Endothelial cell (in vitro differentiated cells): ENCODE measurements around the gene EIF4G3. TPM values are rescaled to one million over a fixed set of nuclear protein-coding genes. Genes with fewer than 3 reads are reported as not detected.
"Not testable (repeated sequence)": the region's sequence is repeated elsewhere in the genome, so short reads cannot be mapped to it uniquely, and the experiment has no call there.

ENCODE experiments used
- DNase-seq: peaks from one replicate; pipeline ENCODE4 v3.0.0; 2021; ENCODE audit warnings: low spot score
- H3K27ac Mint-ChIP-seq: one replicate; pipeline ENCODE4 v1.8.0; 2021; ENCODE audit warnings: mixed read lengths, inconsistent platforms; ENCODE audit not compliant: unreplicated experiment
- H3K27me3 Mint-ChIP-seq: one replicate; pipeline ENCODE4 v1.8.0; 2021; ENCODE audit warnings: mild to moderate bottlenecking, moderate library complexity, mixed read lengths, inconsistent platforms; ENCODE audit not compliant: unreplicated experiment
- H3K36me3 Mint-ChIP-seq: one replicate; pipeline ENCODE4 v1.8.0; 2021; ENCODE audit warnings: mild to moderate bottlenecking, low read depth, mixed read lengths, inconsistent platforms; ENCODE audit not compliant: unreplicated experiment
- H3K4me1 Mint-ChIP-seq: one replicate; pipeline ENCODE4 v1.8.0; 2021; ENCODE audit warnings: mild to moderate bottlenecking, mixed read lengths, inconsistent platforms; ENCODE audit not compliant: unreplicated experiment
- H3K4me3 Mint-ChIP-seq: one replicate; pipeline ENCODE4 v1.8.0; 2021; ENCODE audit warnings: mild to moderate bottlenecking, mixed read lengths, inconsistent platforms; ENCODE audit not compliant: unreplicated experiment
- H3K9me3 Mint-ChIP-seq: one replicate; pipeline ENCODE4 v1.8.0; 2021; ENCODE audit warnings: mixed read lengths, inconsistent platforms; ENCODE audit not compliant: unreplicated experiment
- CTCF ChIP-seq: fragments of 200-600 bp; sonication (generic); IDR thresholded peaks from one replicate; pipeline ENCODE4 v1.5.0; 2021; ENCODE audit warnings: antibody characterized with exemption; ENCODE audit not compliant: unreplicated experiment
- total RNA-seq: library from RNA; stranded (reverse); fragmentation: NEBNext Ultra II Directional; extraction: Animal tissue kit (Norgen Biotek cat#: 25700); gene quantifications from one replicate; pipeline ENCODE4 v1.2.1, GENCODE V29; 2021; ENCODE audit not compliant: unreplicated experiment

EIF4G3 gene
- total RNA-seq, 1 donor from 2014 or later, result 87.6 TPM

DNA sequence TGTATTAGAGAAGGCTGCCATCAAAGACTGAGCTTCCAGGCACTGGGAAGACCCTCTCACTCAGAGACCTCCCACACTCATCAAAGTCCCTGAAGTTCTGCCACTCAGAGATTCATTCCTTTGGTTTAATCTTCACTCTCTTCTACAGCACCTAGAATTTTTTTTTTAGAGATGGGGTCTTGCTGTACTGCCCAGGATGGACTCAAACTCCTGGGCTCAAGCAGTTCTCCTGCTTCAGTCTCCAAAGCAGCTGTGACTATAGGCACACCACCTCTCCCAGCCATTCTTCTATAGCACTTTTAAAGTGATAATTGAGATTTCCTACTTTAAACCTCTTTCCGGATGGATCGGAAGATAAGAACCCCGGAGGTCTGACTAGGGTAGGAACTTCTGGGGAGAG, 385.9 kb downstream of the EIF4G3 start:
- H3K9me3 Mint-ChIP-seq, result no peaks in the 10 kb centered on the region
- H3K27ac Mint-ChIP-seq, result no peak overlapping the region
- peaks cover 8% of the 10 kb centered on the region for H3K36me3 Mint-ChIP-seq
- H3K4me3 Mint-ChIP-seq, result no peak overlapping the region
- TF ChIP-seq CTCF, result no peak
- no peak for DNase-seq
- H3K4me1 Mint-ChIP-seq, result peaks cover 11% of the 10 kb centered on the region
- peaks cover 11% of the 10 kb centered on the region for H3K27me3 Mint-ChIP-seq

- not testable (repeated sequence) for DNase-seq, H3K9me3 Mint-ChIP-seq, H3K27ac Mint-ChIP-seq
- peaks cover 15% of the 10 kb centered on the region for H3K27me3 Mint-ChIP-seq
- H3K4me3 Mint-ChIP-seq, result peak overlapping the region; percentile 31
- peaks cover 21% of the 10 kb centered on the region for H3K4me1 Mint-ChIP-seq
- peaks cover 11% of the 10 kb centered on the region for H3K36me3 Mint-ChIP-seq
Observed at GRCh38 chr1:20789598-20789997, 387.1 kb downstream of the EIF4G3 start.

GRCh38 chr1:20787840-20788795, 388.6 kb downstream of the EIF4G3 start:
- TF ChIP-seq CTCF, result no peak
- Mint-ChIP-seq H3K4me1 (peaks cover 22% of the 10 kb centered on the region), H3K27me3 (peaks cover 17% of the 10 kb centered on the region), H3K9me3 (no peaks in the 10 kb centered on the region), H3K36me3 (peaks cover 11% of the 10 kb centered on the region), H3K4me3 (peak overlapping the region; percentile 93), H3K27ac (peak overlapping the region; percentile 96)
- DNase-seq, result no peak

- no peaks in the 10 kb centered on the region for H3K9me3 Mint-ChIP-seq
- H3K4me3 Mint-ChIP-seq, result peak within 1 kb of the TSS; percentile 99
Observed at GRCh38 chr1:20787029-20787839, 389.5 kb downstream of the EIF4G3 start, which contains the start of gene HP1BP3. Gene HP1BP3 (minus strand): TSS chr1:20787307. CDS start chr1:20780440, 6,867 bp downstream.

More at GRCh38 chr1:20787029-20787839, 389.5 kb downstream of the EIF4G3 start, which contains the start of gene HP1BP3:
- Mint-ChIP-seq H3K36me3 (peaks cover 11% of the 10 kb centered on the region), H3K27ac (peak within 1 kb of the TSS; percentile 96), H3K4me1 (peaks cover 22% of the 10 kb centered on the region), H3K27me3 (peaks cover 17% of the 10 kb centered on the region)
- peak; percentile 75 for DNase-seq
- no peak for TF ChIP-seq CTCF
